Activated gamma-delta T cell treated with Interleukin-2 at 50 U/mL for 16 hours (primary cell): ENCODE data around the gene DNAI1.

Experiments
- DNase-seq: peaks from one replicate; pipeline ENCODE4 v3.0.0-alpha.2; 2020

Gene DNAI1

GRCh38 chr9:34547960-34548611, 89.5 kb downstream of the DNAI1 start:
- DNase-seq, result no peak

GRCh38 chr9:34549407-34549732, 90.8 kb downstream of the DNAI1 start:
- DNase-seq, result no peak

DNA sequence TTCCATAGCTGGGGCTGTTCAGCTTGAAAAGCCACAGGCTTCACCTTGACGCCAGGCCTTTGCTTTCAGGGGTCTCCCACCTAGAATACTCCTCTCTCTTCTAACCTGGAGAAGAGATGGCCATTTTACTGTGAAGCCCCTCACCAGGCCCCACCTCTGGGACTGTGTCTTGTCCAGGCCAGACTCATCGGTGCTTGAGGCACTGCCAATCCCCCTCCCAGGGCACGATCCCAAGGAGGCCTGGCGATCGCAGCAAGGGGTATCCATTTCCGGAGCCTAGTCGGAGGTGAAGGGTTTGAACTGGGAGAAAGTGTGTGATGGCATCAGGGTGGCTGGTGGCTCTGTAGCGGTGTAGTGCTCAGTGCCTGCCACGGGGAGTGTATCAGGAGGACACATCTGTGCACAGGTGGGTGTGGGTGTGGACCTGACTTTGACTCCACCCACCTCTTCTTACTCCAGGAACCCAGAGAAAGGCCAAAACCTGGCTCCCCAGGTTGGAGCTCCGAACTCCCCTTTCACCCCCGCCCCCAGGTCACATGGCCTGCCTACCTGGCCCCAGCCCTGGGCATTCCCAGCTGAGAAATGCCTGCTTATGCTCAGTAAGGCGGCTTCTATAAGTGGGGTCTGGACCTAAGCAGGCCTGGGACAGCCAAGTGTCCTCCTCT, 91.5 kb downstream of the DNAI1 start:
- DNase-seq, result no peak

GRCh38 chr9:34550681-34551270, 92.2 kb downstream of the DNAI1 start:
- DNase-seq, result no peak

GRCh38 chr9:34551751-34552605, 93.4 kb downstream of the DNAI1 start:
- no peak for DNase-seq

DNA sequence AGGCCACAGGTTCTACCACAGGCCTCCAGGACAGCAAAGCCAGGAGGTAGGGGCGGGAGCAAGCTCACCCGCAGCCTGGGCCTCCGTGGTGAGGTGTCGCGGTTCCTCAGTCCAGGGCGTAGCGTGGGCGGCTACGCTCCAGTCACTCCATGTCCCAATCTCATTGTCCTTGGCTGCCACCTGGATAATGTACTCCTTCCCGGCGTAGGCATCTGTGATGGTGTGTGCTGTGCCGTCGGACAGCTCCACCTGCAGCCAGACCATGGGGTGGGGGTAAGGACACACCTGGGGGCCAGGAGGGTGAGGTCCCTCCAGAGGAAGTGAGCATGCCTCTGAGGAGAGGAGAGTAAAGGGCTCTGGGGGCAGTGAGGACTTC, 94.0 kb downstream of the DNAI1 start:
- DNase-seq, result no peak

- no peak for DNase-seq
These were observed 94.4 kb downstream of the DNAI1 start for GRCh38 chr9:34552986-34553385.

DNA sequence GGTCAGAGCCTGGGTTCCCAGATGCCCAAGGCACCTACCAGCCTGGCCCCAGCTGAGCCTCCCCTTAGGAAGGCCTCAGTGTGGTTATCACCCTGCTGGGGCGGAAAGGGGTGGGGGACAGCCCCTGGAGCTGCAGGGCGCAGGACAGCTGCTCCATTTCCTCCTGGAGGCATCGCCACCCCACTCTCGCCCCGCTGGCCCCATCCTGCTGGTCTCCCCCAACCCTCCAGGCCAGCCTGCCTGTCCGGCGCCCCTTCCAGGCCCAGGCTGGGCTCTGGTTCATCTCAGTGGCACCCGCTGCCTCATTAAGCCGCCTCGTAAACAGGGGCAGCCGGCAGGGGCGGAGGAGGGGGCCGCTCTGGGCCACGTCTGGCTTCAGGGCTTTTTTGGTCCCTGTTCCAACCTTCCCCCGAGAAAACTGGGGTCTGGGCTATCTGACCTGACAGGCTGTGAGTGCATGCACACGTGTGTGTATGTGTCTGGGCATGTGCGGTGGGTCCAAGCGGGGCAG, 95.0 kb downstream of the DNAI1 start:
- DNase-seq, result no peak

DNA sequence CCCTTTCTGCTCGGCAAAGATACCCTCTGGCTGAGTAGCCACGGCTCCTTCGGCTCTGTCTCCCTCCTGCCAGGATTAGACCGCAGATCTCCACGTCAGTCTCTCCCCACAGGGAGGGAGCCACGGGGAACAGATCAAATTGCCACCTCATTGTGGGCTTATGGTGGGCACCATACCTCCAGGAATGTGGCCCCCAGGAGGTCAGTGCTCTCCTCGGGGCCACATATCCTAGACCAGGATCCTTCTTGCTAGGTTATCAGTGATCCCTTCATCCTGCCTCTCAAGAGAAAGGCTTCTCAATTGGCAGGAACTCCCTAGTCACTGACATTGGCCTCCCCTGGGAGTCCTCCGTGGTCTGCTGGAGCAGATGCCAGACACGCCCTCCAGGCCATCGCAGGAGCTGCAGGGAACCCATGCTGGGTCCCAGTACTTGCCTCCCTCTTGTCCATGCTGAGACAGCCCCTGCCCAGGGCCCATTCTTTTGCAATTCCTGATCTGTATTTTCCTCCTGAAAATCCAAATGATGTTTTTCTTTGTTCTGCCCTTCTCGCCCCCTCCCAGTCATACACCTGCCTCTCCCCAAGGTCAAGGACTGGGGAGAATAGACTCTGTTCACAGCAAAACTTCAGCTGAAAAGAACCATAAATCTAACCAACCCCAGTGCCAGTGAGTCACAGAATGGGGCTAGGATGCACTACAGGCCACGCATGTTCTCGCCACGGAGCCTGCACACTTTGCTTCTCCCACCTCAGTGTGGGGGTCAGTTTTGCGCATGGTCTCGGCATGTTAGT, 95.8 kb downstream of the DNAI1 start:
- no peak for DNase-seq

- no peak for DNase-seq
These were observed 96.4 kb downstream of the DNAI1 start for GRCh38 chr9:34555002-34555348.

DNA sequence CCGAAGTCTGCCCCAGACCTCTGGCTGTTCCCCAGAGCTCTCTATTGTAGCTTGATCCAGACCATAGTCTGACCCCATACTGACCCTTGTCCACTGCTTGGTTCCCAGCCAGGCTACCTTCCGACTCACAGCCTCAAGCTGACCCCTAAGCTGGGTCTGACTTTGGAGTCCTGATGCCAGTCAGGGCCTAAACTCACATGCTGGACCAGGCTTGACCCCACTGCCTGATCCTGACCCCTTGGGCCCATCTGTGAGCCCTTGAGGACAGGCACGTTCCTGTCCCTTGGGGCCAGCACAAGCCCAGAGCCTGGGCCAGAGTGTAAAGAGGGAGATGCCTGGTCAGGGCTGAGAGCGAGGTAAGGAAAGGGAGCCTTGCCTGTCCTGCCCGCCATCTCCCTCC, 96.9 kb downstream of the DNAI1 start:
- DNase-seq, result no peak

GRCh38 chr9:34555936-34556525, 97.4 kb downstream of the DNAI1 start:
- DNase-seq, result no peak

GRCh38 chr9:34556949-34557348, 98.3 kb downstream of the DNAI1 start:
- no peak for DNase-seq

- DNase-seq, result no peak
These were observed 99.1 kb downstream of the DNAI1 start for GRCh38 chr9:34557426-34558321.

- no peak for DNase-seq
These were observed 99.8 kb downstream of the DNAI1 start for GRCh38 chr9:34558364-34558763.

DNA sequence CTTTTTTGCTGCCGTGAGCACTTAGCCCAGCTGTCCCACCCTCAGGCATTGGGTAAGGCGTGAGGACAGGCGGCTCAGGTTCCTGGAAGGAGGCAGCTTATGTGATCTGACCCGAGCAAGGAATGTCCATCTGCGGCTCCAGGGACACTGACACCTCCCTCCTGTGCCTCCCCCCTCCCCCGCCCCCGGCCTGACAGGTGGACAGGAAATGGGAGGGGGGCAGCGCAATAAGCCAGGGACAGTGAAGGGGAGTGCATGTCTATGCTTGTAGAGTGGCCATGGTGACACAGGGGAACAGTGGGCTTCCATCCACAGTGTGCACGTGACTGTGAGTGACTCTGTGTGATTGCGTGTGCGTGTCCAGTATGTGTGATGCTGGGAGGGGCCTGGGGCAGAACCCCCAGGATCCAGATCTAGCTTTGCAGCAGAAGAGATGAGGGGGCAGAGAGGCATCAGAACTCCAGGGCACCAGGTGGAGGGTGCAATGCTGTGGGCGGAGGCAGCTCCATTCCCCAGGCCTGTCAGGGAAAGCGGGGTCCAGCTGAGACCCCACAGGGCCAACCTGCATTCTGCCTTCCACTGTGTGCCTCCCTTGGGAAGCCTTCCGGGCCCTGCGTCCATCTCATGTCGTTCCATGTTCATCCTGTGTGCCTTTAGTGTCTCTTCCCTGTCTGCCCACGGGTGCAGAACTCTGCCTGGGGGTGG, 100.5 kb downstream of the DNAI1 start:
- no peak for DNase-seq

DNA sequence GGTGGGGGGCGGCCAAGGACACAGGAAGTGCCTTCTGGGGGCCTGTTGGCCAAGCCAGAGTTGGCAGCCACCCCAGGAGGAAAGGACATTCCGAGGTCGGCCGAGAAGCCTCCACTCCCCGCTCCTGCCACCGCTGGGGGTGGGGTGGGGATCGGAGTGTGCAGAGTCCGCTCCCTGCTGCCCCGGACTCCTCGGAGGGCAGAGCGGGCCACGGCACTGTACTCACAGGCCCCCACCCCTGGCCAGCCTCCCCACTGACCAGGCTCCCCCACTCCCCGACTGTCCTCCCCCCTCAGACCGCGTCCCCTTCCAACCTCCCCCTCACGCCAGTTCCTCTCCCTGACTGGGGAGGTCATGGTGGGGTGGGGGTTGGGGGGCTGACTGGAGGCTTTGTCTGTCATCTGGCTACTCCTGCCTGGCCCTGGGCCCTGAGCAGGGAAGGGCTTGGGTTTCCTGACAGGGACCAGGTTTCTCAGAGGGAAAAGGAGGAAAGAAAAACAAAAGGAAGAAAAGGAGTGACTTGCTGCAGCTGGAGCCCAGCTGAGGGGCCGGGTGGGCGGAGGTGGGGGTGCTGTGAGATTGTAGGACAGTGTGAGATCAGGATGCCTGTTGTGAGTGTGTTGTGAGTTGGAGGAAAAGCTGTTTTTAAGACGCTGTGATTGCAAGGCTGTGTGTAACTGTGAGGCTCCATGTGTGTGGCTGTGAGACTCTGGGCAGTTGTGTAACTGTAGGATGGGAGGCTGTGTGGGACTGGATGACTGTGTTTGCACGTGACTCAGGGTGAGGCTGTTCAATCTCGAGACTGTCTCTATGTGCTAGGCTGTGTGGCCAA, 101.2 kb downstream of the DNAI1 start:
- DNase-seq, result no peak

GRCh38 chr9:34560599-34561214, 102.1 kb downstream of the DNAI1 start:
- no peak for DNase-seq

GRCh38 chr9:34562135-34562745, 103.6 kb downstream of the DNAI1 start:
- no peak for DNase-seq
